COLO668 (cell line): ENCODE data around the gene CLIC6.

ENCODE experiments used
- DNase-seq: peaks from one replicate; lab custom pipeline; 2025; ENCODE audit not compliant: unreplicated experiment; lab: John Stamatoyannopoulos, UW

Gene CLIC6

DNA sequence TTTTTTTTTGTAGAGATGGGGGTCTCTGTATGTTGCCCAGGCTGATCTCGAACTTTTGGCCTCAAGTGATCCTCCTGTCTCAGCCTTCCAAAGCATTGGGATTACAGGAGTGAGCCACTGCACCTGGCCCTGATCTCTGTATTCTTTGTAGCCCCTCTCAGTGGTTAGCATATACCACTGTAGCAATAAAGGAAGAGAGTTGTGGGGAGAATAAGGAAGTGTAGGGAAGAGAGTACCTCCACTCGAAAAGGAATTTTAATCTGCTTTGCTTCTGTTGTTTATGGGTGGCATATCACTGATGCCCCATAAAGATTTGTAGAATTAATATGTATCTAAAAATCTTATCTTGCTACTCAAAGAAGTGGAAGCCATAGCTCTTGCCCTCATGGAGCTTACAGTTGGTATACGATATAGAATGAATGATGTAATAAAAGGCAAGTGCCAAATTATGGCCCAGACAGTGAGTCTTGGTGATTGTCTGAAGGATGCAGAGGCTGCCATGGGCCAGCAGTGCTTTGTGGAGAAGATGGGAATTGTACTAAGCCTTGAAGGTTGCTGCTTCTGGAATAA lies 96.0 kb downstream of the CLIC6 start:
- DNase-seq = no peak

DNA sequence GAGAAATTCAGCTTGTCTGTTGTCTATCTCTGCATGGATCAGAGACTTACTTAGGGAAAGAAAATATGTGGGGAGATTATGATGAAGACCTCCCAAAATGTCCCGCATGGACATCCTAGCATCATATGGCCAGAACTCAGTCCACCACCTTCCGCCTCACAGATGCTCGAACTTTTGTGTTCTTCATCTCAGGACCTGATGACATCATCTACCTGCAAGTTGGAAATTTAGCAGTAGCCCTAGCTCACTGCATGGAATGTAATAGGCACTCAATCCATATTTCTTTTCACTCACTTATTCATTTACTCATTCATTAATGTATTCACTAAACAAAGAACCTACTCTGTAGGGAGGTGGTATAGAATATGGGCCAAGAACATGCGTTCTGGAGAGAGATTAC lies 96.8 kb downstream of the CLIC6 start:
- DNase-seq = no peak

DNA sequence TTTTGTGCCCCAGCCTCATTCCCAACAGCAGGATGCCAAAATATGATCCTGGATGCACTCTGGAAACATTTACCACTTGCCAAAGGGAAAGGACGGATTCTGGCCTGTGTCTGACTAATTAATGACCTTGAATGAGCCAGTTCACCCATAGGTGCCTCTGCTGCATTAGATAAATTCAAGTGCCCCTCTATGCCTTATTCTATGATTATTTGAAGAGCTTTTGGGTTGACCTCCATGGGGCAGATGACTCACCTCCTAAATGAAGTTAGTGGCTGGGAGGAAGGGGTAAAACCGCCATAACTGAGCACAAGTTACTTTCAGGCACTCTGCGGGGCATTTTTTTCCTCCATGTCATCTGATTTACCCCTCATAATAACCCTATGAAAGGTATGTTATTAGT lies 98.1 kb downstream of the CLIC6 start:
- DNase-seq = no peak
